B cell (primary cell): Measurements from ENCODE around the gene PSORS1C1.

Source experiments
- CTCF ChIP-seq: fragments of 200-600 bp; IDR thresholded peaks from one replicate; pipeline ENCODE4 v1.8.0; 2022; ENCODE audit warnings: antibody characterized with exemption, mild to moderate bottlenecking
- EZH2 ChIP-seq: IDR thresholded peaks from 2 replicates; pipeline ENCODE4 v1.6.1; 2012; ENCODE audit warnings: borderline replicate concordance, low read depth, mild to moderate bottlenecking, moderate library complexity, low read length; ENCODE audit not compliant: insufficient read depth, poor library complexity, severe bottlenecking

GRCh38 chr6:31180500-31180899 lies 65.9 kb downstream of the PSORS1C1 start:
- TF ChIP-seq CTCF (no peak), EZH2 (no peak)
